Thyroid gland (tissue), 4 donors: ENCODE results near the gene SPATA2.

Experiments used
- POLR2A ChIP-seq, 2 donors: fragments of 450-650 bp; IDR thresholded peaks; one replicate each; pipeline ENCODE4 v1.6.1; 2017; ENCODE audit warnings: antibody characterized with exemption in 2 of 2, mild to moderate bottlenecking in 2 of 2, moderate library complexity in 1 of 2
- TF ChIP-seq, protein P1 (sequence below), 6 experiments: fragments of 200-600 bp in 3 of 6; fragments of 450-650 bp in 3 of 6; sonication (generic) in 3 of 6; IDR thresholded peaks; one replicate each; pipeline ENCODE4 v1.5.1; 2016 to 2019; ENCODE audit warnings: antibody characterized with exemption in 6 of 6, mild to moderate bottlenecking in 2 of 6, inconsistent platforms in 1 of 6, moderate library complexity in 1 of 6

DNA sequence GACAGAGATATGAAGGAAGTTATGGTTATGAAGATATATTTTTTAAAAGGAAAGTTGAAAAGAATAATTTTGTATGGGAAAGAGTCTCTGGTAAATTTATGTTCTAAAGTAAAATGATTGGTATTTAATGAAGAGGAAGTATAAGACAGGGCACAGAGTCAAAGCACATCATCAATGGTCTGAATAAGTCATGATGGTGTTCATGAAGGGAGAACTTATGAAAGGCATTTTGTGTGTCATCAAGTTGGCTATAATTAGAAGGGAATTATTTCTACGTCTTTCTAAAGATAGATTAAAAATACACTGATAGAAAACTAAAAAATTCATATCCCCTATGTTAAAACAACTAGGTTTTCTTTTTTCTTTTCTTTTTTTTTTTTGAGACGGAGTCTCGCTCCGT is 46.1 kb upstream of the SPATA2 start:
- TF ChIP-seq, protein P1, sequence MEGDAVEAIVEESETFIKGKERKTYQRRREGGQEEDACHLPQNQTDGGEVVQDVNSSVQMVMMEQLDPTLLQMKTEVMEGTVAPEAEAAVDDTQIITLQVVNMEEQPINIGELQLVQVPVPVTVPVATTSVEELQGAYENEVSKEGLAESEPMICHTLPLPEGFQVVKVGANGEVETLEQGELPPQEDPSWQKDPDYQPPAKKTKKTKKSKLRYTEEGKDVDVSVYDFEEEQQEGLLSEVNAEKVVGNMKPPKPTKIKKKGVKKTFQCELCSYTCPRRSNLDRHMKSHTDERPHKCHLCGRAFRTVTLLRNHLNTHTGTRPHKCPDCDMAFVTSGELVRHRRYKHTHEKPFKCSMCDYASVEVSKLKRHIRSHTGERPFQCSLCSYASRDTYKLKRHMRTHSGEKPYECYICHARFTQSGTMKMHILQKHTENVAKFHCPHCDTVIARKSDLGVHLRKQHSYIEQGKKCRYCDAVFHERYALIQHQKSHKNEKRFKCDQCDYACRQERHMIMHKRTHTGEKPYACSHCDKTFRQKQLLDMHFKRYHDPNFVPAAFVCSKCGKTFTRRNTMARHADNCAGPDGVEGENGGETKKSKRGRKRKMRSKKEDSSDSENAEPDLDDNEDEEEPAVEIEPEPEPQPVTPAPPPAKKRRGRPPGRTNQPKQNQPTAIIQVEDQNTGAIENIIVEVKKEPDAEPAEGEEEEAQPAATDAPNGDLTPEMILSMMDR (IDR thresholded peaks at IDR 0.05), result no peak
- no peak for TF ChIP-seq POLR2A (IDR thresholded peaks at IDR 0.05)
